GM12878 (cell line): ENCODE measurements around the gene KARS1. TPM values are rescaled to one million over a fixed set of nuclear protein-coding genes. Genes with fewer than 3 reads are reported as not detected.
A peak's percentile ranks its signal among the peaks of the same experiment; 100 is the strongest.

Source experiments
- ATAC-seq: fragments of 200-7000 bp; cut with Tn5 transposase; 3 replicates; pipeline ENCODE4 v1.9.1; 2020; ENCODE audit warnings: mild to moderate bottlenecking, moderate library complexity
- BruUV-seq: library from RNA; stranded (reverse); fragments of 400-500 nt; replicated peaks from 2 replicates; lab custom pipeline; 2021; lab: Mats Ljungman, UMichigan
- CTCF ChIA-PET: fragments of 300-600 bp; sonication (Branson Sonifier 250); formaldehyde crosslinking; extraction: SDS; loops from one replicate; lab custom pipeline; 2021; ENCODE audit warnings: inconsistent platforms; lab: Yijun Ruan, JAX
- POLR2A ChIA-PET: fragments of 350-600 bp; formaldehyde crosslinking; extraction: SDS; loops from one replicate; lab custom pipeline; 2021; ENCODE audit warnings: inconsistent platforms; lab: Charles Lee
- RAD21 ChIA-PET: fragments of 300-600 bp; sonication (Branson Sonifier 250); formaldehyde crosslinking; loops from one replicate; lab custom pipeline; 2023; ENCODE audit warnings: antibody characterized with exemption; ENCODE audit not compliant: unreplicated experiment; lab: Charles Lee
- SMC1A ChIA-PET: fragments of 300-600 bp; sonication (Branson Sonifier 250); formaldehyde crosslinking; loops from one replicate; lab custom pipeline; 2023; ENCODE audit not compliant: unreplicated experiment, uncharacterized antibody; lab: Charles Lee
- DNase-seq: peaks from one replicate; pipeline ENCODE4 v3.0.0-alpha.2; 2011; ENCODE audit warnings: low read depth, low spot score
- FAIRE-seq: peaks from 3 replicates; lab custom pipeline; 2011; peaks lifted over from hg19 to GRCh38; lab: Jason Lieb, UNC
- H2AFZ ChIP-seq: 2 replicates; pipeline ENCODE4 v1.6.0; 2011; ENCODE audit warnings: low read depth, low read length, control low read depth; ENCODE audit not compliant: control insufficient read depth
- H3K27ac ChIP-seq: 2 replicates; pipeline ENCODE4 v1.5.1; 2011; ENCODE audit warnings: control low read depth; ENCODE audit not compliant: control insufficient read depth, insufficient read depth
- H3K27me3 ChIP-seq, 2 experiments: replicated peaks in 1 of 2; 2 replicates each; pipeline versions ENCODE4 v1.6.0 to v1.6.1; 2011; ENCODE audit warnings: low read length in 1 of 2; ENCODE audit not compliant: control insufficient read depth in 2 of 2, insufficient read depth in 2 of 2
- H3K36me3 ChIP-seq, 2 experiments: 2 replicates each; pipeline ENCODE4 v1.5.1; 2011; ENCODE audit warnings: low read length in 1 of 2; ENCODE audit not compliant: control insufficient read depth in 2 of 2, insufficient read depth in 2 of 2
- H3K4me1 ChIP-seq: 2 replicates; pipeline ENCODE4 v1.6.1; 2011; ENCODE audit warnings: mild to moderate bottlenecking, low read length, moderate library complexity, mixed read lengths; ENCODE audit not compliant: control insufficient read depth, insufficient read depth
- H3K4me2 ChIP-seq: 2 replicates; pipeline ENCODE4 v1.6.0; 2011; ENCODE audit warnings: control low read depth; ENCODE audit not compliant: control insufficient read depth, insufficient read depth
- H3K4me3 ChIP-seq: fragments of 200-600 bp; sonication (generic); 2 replicates; pipeline ENCODE4 v1.5.1; 2016
- H3K79me2 ChIP-seq: 2 replicates; pipeline ENCODE4 v1.6.0; 2011; ENCODE audit warnings: low read length; ENCODE audit not compliant: control insufficient read depth, insufficient read depth
- H3K9ac ChIP-seq: 2 replicates; pipeline ENCODE4 v1.8.0; 2011; ENCODE audit warnings: low read length, control low read depth, mixed read lengths; ENCODE audit not compliant: control insufficient read depth, insufficient read depth
- H3K9me3 ChIP-seq: replicated peaks from 3 replicates; pipeline ENCODE4 v1.5.1; 2011; ENCODE audit warnings: mild to moderate bottlenecking, low read length; ENCODE audit not compliant: control insufficient read depth, insufficient read depth
- H4K20me1 ChIP-seq: 2 replicates; pipeline ENCODE4 v1.6.0; 2011; ENCODE audit not compliant: control insufficient read depth, insufficient read depth
- GATAD2B ChIP-seq: fragments of 450-650 bp; conservative IDR thresholded peaks from 2 replicates; pipeline ENCODE4 v1.6.1; 2017; ENCODE audit warnings: low read depth, mild to moderate bottlenecking, moderate library complexity
- HCFC1 ChIP-seq: fragments of 150-350 bp; IDR thresholded peaks from 2 replicates; pipeline ENCODE4 v1.6.1; 2014; ENCODE audit warnings: low read length
- JUND ChIP-seq: IDR thresholded peaks from 2 replicates; pipeline ENCODE4 v1.6.1; 2012; ENCODE audit warnings: low read depth, mild to moderate bottlenecking, low read length, improper control_type of control experiment, moderate library complexity
- ZNF24 ChIP-seq: fragments of 450-650 bp; IDR thresholded peaks from 2 replicates; pipeline ENCODE4 v1.6.1; 2017; ENCODE audit warnings: antibody characterized with exemption, mild to moderate bottlenecking
- WGBS: methylation state at CpG from one replicate; pipeline ENCODE4 v1.1.6; 2016; ENCODE audit warnings: low lambda C conversion rate; ENCODE audit not compliant: insufficient replicate concordance, insufficient coverage; ENCODE audit errors: missing lambda C conversion rate; 5-methylcytosine and 5-hydroxymethylcytosine counted together
- in situ Hi-C: fragments of 300-500 bp; cut with MboI; formaldehyde crosslinking; loops from 9 replicates; pipeline ENCODE4 v1.14.3; 2018; ENCODE audit warnings: mixed read lengths
- intact Hi-C: fragments of 100-400 bp; cut with micrococcal nuclease; formaldehyde crosslinking; loops from one replicate; pipeline ENCODE4 v1.14.2; 2022; ENCODE audit not compliant: unreplicated experiment
- polyA plus RNA-seq, 11 experiments: library from polyadenylated mRNA; depleted of rRNA in 4 of 11; unstranded in 6 of 11; stranded (reverse) in 5 of 11; fragments of >200 nt; fragmentation: Nextera tagmentation in 4 of 11; fragmentation: Illumina TruSeq in 1 of 11; extraction: Ambion mirVana in 4 of 11; extraction: Trizol in 1 of 11; gene quantifications; 1 replicate in 1 of 11; 2 replicates in 10 of 11; pipeline versions ENCODE4 v1.2.1 to v1.2.3, GENCODE V29; 2011 to 2016; ENCODE audit warnings: inconsistent platforms in 2 of 11, missing spikeins in 2 of 11, low read depth in 1 of 11
- total RNA-seq, 4 experiments: library from RNA; depleted of rRNA in 3 of 4; stranded (reverse); fragments of >200 nt in 3 of 4; fragmentation: Illumina TruSeq in 1 of 4; extraction: Trizol in 1 of 4; gene quantifications; 2 replicates each; pipeline versions ENCODE4 v1.2.1 to v1.2.3, GENCODE V29; 2013 to 2021
- TF ChIP-seq, protein P1 (sequence below): fragments of 450-650 bp; IDR thresholded peaks from 2 replicates; pipeline ENCODE4 v1.6.1; 2018; ENCODE audit warnings: borderline replicate concordance, mild to moderate bottlenecking; ENCODE audit not compliant: partially characterized antibody
- TF ChIP-seq, protein P2 (sequence below): fragments of 450-650 bp; formaldehyde crosslinking; IDR thresholded peaks from 2 replicates; pipeline ENCODE4 v1.5.0; 2022; ENCODE audit warnings: mild to moderate bottlenecking, missing genetic modification characterization

Gene KARS1
- total and polyA plus RNA-seq, 10 of the 15 experiments (the other 5 are each of a cell fraction or from before 2014, with no cell fraction given): 187 to 312 (median 211) TPM

DNA sequence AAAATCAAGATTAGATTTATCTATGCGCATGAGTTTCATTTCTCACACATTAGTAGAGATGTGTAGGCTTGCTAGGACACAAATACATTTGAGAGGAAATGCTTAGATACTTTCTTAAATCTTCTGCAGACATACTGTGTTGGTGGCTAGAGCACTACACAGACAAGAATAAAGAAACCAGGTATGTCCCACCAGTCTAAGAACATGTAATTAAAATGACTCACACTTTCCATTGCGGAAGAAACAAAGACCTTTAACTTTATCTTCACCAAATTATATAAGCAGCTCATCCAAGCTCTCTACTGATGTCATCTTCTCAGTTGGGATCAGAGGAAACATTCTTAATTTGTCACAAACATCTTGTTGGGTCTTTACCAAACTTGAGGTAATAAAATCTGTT lies 68.7 kb downstream of the KARS1 start:
- in situ Hi-C loops: no loop called here
- WGBS: 93% methylated on average over 2 of the region's 2 CpGs

More for the DNA sequence above, 68.7 kb downstream of the KARS1 start:
- SMC1A ChIA-PET: interaction anchor here (0.7 to 2.1 kb wide), 5 partner anchors 12 to 103 kb away, joined by 3 to 6 read pairs (median 3); partner anchors contain the start of gene ADAT1
- H4K20me1 ChIP-seq: no peaks in the 10 kb centered on the region
- POLR2A ChIA-PET: interaction anchor here (2.8 kb wide), 1 partner anchor 13 kb away, joined by 11 read pairs; the partner anchor contains the start of gene GABARAPL2
- H3K27ac ChIP-seq: 0 out of 2 replicates have a peak overlapping the region, but pooled peaks have one; percentile 20
- H2AFZ ChIP-seq: no peak overlapping the region
- peaks cover 1 to 10% of the 10 kb centered on the region in 2 experiments for H3K36me3 ChIP-seq
- CTCF ChIA-PET: interaction anchor here (0.8 to 1.8 kb wide), 5 partner anchors 22 to 125 kb away, joined by 3 to 7 read pairs (median 3); partner anchors contain the start of gene TMEM231
- FAIRE-seq: no peak
- no peaks in the 10 kb centered on the region for H3K9me3 ChIP-seq
- no peak for TF ChIP-seq JUND
- TF ChIP-seq ZNF24: no peak
- no peak for TF ChIP-seq HCFC1
- TF ChIP-seq, protein P1, sequence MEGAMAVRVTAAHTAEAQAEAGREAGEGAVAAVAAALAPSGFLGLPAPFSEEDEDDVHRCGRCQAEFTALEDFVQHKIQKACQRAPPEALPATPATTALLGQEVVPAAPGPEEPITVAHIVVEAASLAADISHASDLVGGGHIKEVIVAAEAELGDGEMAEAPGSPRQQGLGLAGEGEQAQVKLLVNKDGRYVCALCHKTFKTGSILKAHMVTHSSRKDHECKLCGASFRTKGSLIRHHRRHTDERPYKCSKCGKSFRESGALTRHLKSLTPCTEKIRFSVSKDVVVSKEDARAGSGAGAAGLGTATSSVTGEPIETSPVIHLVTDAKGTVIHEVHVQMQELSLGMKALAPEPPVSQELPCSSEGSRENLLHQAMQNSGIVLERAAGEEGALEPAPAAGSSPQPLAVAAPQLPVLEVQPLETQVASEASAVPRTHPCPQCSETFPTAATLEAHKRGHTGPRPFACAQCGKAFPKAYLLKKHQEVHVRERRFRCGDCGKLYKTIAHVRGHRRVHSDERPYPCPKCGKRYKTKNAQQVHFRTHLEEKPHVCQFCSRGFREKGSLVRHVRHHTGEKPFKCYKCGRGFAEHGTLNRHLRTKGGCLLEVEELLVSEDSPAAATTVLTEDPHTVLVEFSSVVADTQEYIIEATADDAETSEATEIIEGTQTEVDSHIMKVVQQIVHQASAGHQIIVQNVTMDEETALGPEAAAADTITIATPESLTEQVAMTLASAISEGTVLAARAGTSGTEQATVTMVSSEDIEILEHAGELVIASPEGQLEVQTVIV: no peak
- no peak for TF ChIP-seq GATAD2B
- TF ChIP-seq, protein P2, sequence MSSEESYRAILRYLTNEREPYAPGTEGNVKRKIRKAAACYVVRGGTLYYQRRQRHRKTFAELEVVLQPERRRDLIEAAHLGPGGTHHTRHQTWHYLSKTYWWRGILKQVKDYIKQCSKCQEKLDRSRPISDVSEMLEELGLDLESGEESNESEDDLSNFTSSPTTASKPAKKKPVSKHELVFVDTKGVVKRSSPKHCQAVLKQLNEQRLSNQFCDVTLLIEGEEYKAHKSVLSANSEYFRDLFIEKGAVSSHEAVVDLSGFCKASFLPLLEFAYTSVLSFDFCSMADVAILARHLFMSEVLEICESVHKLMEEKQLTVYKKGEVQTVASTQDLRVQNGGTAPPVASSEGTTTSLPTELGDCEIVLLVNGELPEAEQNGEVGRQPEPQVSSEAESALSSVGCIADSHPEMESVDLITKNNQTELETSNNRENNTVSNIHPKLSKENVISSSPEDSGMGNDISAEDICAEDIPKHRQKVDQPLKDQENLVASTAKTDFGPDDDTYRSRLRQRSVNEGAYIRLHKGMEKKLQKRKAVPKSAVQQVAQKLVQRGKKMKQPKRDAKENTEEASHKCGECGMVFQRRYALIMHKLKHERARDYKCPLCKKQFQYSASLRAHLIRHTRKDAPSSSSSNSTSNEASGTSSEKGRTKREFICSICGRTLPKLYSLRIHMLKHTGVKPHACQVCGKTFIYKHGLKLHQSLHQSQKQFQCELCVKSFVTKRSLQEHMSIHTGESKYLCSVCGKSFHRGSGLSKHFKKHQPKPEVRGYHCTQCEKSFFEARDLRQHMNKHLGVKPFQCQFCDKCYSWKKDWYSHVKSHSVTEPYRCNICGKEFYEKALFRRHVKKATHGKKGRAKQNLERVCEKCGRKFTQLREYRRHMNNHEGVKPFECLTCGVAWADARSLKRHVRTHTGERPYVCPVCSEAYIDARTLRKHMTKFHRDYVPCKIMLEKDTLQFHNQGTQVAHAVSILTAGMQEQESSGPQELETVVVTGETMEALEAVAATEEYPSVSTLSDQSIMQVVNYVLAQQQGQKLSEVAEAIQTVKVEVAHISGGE (CRISPR knock-in tag): no peak
- TF ChIP-seq, all 136 proteins: peak for 0
- RAD21 ChIA-PET: interaction anchor here (1.0 kb wide), 1 partner anchor 30 kb away, joined by 4 read pairs; no protein-coding TSS in a partner anchor
- H3K79me2 ChIP-seq: peaks cover 15% of the 10 kb centered on the region
- peaks cover 41% of the 10 kb centered on the region for H3K4me1 ChIP-seq
- no TSS peak for BruUV-seq
- peak overlapping the region; percentile 29; the same call in 1 of the 2 replicates for H3K4me2 ChIP-seq
- intact Hi-C loops: no loop called here
- ATAC-seq: no peak
- H3K27me3 ChIP-seq: no peaks in the 10 kb centered on the region
- no peak overlapping the region for H3K4me3 ChIP-seq
- no peak for DNase-seq
- no peak overlapping the region for H3K9ac ChIP-seq
